Measurements from ENCODE around the gene GNAO1.
A peak's percentile ranks its signal among the peaks of the same experiment; 100 is the strongest.

GNAO1 gene

GRCh38 chr16:56191156-56191815, at the start of gene GNAO1:
TSS of gene GNAO1 (plus strand) at chr16:56191489. CDS start at chr16:56192236, 747 bp downstream.
- Mint-ChIP-seq H3K9me3 (no peaks in the 10 kb centered on the region), H3K4me3 (peak within 1 kb of the TSS; percentile 90), H3K36me3 (no peaks in the 10 kb centered on the region), H3K27ac (peak within 1 kb of the TSS; percentile 45), H3K27me3 (peaks cover 14% of the 10 kb centered on the region), H3K4me1 (peaks cover 17% of the 10 kb centered on the region)
- DNase-seq (ENCODE audit: low spot score in 2 of 2) (peak; percentile 51 to 53), ATAC-seq (ENCODE audit: low read depth) (peak; percentile 84)

DNA sequence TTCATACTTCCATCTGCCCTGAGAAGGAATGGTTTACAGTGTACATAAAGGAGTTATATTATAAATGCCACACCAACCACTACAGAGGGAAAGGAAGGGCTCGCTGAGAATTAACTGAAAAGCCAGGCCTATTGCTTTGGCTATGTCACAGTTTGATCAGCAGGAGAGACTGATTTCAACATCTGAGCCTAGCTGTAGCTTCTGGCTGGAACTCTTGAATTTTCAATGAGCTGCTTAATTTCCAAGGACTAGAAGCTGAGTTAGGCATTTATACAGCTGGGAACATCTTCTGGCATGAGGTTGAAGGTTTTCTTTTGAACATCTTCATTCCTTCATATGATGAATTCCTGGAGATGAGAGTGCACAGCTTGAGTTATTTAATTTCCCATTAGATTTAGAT, 47.6 kb upstream of the GNAO1 start:
- Mint-ChIP-seq H3K36me3 (no peaks in the 10 kb centered on the region), H3K27ac (no peak overlapping the region), H3K27me3 (peaks cover 14% of the 10 kb centered on the region), H3K4me1 (peaks cover 2% of the 10 kb centered on the region), H3K4me3 (no peak overlapping the region), H3K9me3 (no peaks in the 10 kb centered on the region)
- DNase-seq (ENCODE audit: low spot score in 2 of 2) (no peak), ATAC-seq (ENCODE audit: low read depth) (no peak)

- Mint-ChIP-seq H3K4me1 (peaks cover 2% of the 10 kb centered on the region), H3K36me3 (no peaks in the 10 kb centered on the region), H3K27me3 (peaks cover 12% of the 10 kb centered on the region), H3K9me3 (no peaks in the 10 kb centered on the region), H3K27ac (no peak overlapping the region), H3K4me3 (no peak overlapping the region)
- no peak for DNase-seq (ENCODE audit: low spot score in 2 of 2)
- no peak for ATAC-seq (ENCODE audit: low read depth)
Measured at GRCh38 chr16:56145369-56145768, 45.9 kb upstream of the GNAO1 start.

DNA sequence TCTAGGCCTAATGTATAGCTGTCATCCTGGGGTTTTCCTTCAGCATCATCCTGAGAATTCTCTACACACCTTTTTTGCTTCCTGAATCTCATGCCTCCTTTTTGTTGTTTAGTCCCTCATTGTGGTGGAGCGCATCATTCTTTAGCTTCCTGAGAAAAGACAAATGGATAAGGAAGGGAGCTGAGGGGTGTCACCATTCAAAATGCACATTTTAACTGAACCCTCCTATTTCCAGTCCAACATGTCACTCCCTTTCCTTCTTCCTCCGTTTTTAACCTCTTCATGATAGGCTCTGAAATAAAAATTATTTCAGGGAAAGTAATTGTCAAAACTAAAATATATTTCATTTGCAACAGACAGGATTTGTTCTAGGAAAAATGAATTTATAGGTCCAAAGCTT, 39.7 kb upstream of the GNAO1 start:
- no peak overlapping the region for H3K27ac Mint-ChIP-seq
- peaks cover 1% of the 10 kb centered on the region for H3K9me3 Mint-ChIP-seq
- H3K4me3 Mint-ChIP-seq, result no peak overlapping the region
- no peaks in the 10 kb centered on the region for H3K4me1 Mint-ChIP-seq
- peaks cover 1% of the 10 kb centered on the region for H3K36me3 Mint-ChIP-seq
- H3K27me3 Mint-ChIP-seq, result peaks cover 16% of the 10 kb centered on the region
- ATAC-seq (ENCODE audit: low read depth), result no peak
- DNase-seq (ENCODE audit: low spot score in 2 of 2), result no peak

DNA sequence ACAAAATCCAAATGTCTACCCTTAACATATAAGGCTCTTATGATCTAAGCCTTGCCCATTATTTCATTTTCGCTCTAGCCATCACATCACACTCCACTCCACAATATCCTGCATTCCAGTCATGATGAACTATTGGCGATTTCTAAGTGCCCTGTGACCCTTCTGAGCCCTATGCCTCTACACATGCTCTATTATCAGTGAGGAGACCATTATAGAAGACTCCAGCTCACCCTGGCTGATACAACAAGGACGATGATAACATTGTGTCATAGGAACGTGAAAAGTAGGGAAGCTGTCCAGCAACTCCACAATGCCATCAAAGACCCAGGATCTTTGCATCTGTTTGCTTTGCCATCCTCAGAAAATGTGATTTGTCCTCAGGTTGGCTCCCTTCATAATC, 29.6 kb upstream of the GNAO1 start:
- Mint-ChIP-seq H3K4me3 (no peak overlapping the region), H3K27me3 (peaks cover 2% of the 10 kb centered on the region)
- no peak for ATAC-seq (ENCODE audit: low read depth)

GRCh38 chr16:56163089-56163488, 28.2 kb upstream of the GNAO1 start:
- DNase-seq (ENCODE audit: low spot score in 2 of 2), result no peak
- Mint-ChIP-seq H3K27me3 (peaks cover 3% of the 10 kb centered on the region), H3K4me1 (no peaks in the 10 kb centered on the region), H3K4me3 (no peak overlapping the region), H3K9me3 (no peaks in the 10 kb centered on the region), H3K27ac (no peak overlapping the region), H3K36me3 (no peaks in the 10 kb centered on the region)
- ATAC-seq (ENCODE audit: low read depth), result no peak

More for the DNA sequence above, 29.6 kb upstream of the GNAO1 start:
- Mint-ChIP-seq H3K4me1 (no peaks in the 10 kb centered on the region), H3K27ac (no peak overlapping the region), H3K36me3 (no peaks in the 10 kb centered on the region), H3K9me3 (no peaks in the 10 kb centered on the region)
- no peak for DNase-seq (ENCODE audit: low spot score in 2 of 2)

DNA sequence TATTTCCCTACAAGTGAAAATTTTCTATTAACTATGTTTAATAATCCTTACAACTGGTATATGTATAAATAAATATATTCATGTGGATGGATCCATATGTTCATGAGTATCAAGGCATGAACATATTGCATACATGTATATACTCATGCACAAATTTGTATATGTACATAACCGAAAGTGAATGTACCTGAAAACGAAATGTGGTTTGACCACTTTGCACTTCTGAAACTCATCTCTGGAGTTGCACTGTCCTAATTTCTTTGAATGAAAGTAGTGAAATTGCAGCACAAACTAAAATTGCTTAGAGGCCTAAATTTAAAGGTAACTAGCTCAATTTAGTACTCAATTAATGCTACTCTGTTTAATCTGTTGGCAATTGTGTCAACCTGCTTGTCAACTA, 27.4 kb upstream of the GNAO1 start:
- Mint-ChIP-seq H3K9me3 (no peaks in the 10 kb centered on the region), H3K36me3 (no peaks in the 10 kb centered on the region), H3K4me3 (no peak overlapping the region), H3K27me3 (peaks cover 6% of the 10 kb centered on the region), H3K27ac (no peak overlapping the region), H3K4me1 (no peaks in the 10 kb centered on the region)
- ATAC-seq (ENCODE audit: low read depth) (no peak), DNase-seq (ENCODE audit: low spot score in 2 of 2) (no peak)

DNA sequence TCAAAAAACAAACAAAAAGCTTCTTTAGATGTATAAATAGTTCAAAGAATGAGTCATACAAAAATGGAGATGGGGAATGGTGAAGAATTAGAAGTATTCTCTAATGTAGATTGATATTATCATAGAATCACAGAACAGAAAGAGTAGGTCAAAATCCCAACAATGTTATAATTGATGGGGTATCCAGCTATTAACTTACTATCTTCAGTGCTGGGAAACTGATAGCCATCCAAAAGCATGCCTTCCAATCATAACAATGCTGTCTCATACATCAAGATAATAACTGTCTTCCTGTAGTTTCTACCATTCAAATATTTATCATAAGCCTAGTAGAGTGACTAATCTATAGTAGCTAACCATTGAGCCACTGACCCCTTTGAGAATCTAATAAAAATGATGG, 26.7 kb upstream of the GNAO1 start:
- Mint-ChIP-seq H3K4me3 (no peak overlapping the region), H3K27me3 (peaks cover 6% of the 10 kb centered on the region), H3K4me1 (no peaks in the 10 kb centered on the region), H3K27ac (no peak overlapping the region), H3K9me3 (no peaks in the 10 kb centered on the region), H3K36me3 (no peaks in the 10 kb centered on the region)
- ATAC-seq (ENCODE audit: low read depth) (no peak), DNase-seq (ENCODE audit: low spot score in 2 of 2) (no peak)

GRCh38 chr16:56174411-56174810, 16.9 kb upstream of the GNAO1 start:
- no peaks in the 10 kb centered on the region for H3K4me1 Mint-ChIP-seq
- ATAC-seq (ENCODE audit: low read depth) (no peak), DNase-seq (ENCODE audit: low spot score in 2 of 2) (no peak)
- no peak overlapping the region for H3K27ac Mint-ChIP-seq
- H3K9me3 Mint-ChIP-seq, result peaks cover 19% of the 10 kb centered on the region
- H3K27me3 Mint-ChIP-seq, result peaks cover 2% of the 10 kb centered on the region
- H3K36me3 Mint-ChIP-seq, result peaks cover 3% of the 10 kb centered on the region
- H3K4me3 Mint-ChIP-seq, result no peak overlapping the region

DNA sequence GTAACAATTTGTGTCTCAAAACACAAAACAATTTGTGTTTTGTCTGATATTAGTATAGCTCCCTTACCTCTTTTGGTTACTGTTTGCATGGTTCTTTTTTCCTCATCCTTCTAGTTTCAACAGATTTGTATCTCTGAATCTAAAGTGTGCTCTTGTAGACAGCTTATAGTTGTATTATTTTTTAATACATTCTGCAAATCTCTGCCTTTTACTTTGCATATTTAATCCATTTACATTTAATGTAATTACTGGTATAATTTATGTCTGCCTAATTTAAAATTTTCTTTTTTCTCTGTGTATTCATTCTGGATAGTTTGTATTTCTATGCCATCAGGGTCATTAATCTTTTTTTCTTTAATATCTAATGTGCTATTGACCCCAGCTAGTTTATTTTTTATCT, 9.9 kb upstream of the GNAO1 start:
- Mint-ChIP-seq H3K27ac (no peak overlapping the region), H3K4me1 (peaks cover 2% of the 10 kb centered on the region), H3K36me3 (no peaks in the 10 kb centered on the region), H3K27me3 (peaks cover 4% of the 10 kb centered on the region), H3K4me3 (no peak overlapping the region), H3K9me3 (peaks cover 5% of the 10 kb centered on the region)
- ATAC-seq (ENCODE audit: low read depth) (no peak), DNase-seq (ENCODE audit: low spot score in 2 of 2) (no peak)

- Mint-ChIP-seq H3K4me1 (peaks cover 2% of the 10 kb centered on the region), H3K27me3 (peaks cover 4% of the 10 kb centered on the region), H3K27ac (no peak overlapping the region), H3K36me3 (no peaks in the 10 kb centered on the region), H3K4me3 (no peak overlapping the region), H3K9me3 (peaks cover 5% of the 10 kb centered on the region)
- DNase-seq (ENCODE audit: low spot score in 2 of 2), result no peak
- no peak for ATAC-seq (ENCODE audit: low read depth)
Measured at GRCh38 chr16:56183266-56183665, 8.0 kb upstream of the GNAO1 start.

- Mint-ChIP-seq H3K27me3 (peaks cover 14% of the 10 kb centered on the region), H3K27ac (no peak overlapping the region), H3K4me3 (peak overlapping the region; percentile 76)
Measured at GRCh38 chr16:56190048-56190676, 1.1 kb upstream of the GNAO1 start.

GRCh38 chr16:56190677-56191155, 573 bp upstream of the GNAO1 start:
- Mint-ChIP-seq H3K4me3 (peak overlapping the region; percentile 76), H3K9me3 (no peaks in the 10 kb centered on the region), H3K36me3 (no peaks in the 10 kb centered on the region), H3K4me1 (peaks cover 17% of the 10 kb centered on the region), H3K27me3 (peaks cover 14% of the 10 kb centered on the region), H3K27ac (no peak overlapping the region)
- DNase-seq (ENCODE audit: low spot score in 2 of 2), result peak; percentile 31 to 47
- peak; percentile 1 for ATAC-seq (ENCODE audit: low read depth)

More at GRCh38 chr16:56190048-56190676, 1.1 kb upstream of the GNAO1 start:
- Mint-ChIP-seq H3K36me3 (no peaks in the 10 kb centered on the region), H3K9me3 (no peaks in the 10 kb centered on the region), H3K4me1 (peaks cover 17% of the 10 kb centered on the region)
- ATAC-seq (ENCODE audit: low read depth), result no peak
- DNase-seq (ENCODE audit: low spot score in 2 of 2), result no peak

GRCh38 chr16:56191835-56192634, 746 bp downstream of the GNAO1 start:
- DNase-seq (ENCODE audit: low spot score in 2 of 2), result no peak

More at GRCh38 chr16:56191835-56192634, 746 bp downstream of the GNAO1 start:
- Mint-ChIP-seq H3K36me3 (no peaks in the 10 kb centered on the region), H3K4me3 (peak overlapping the region; percentile 90), H3K9me3 (no peaks in the 10 kb centered on the region), H3K27me3 (peaks cover 14% of the 10 kb centered on the region), H3K27ac (no peak overlapping the region), H3K4me1 (peaks cover 17% of the 10 kb centered on the region)
- ATAC-seq (ENCODE audit: low read depth), result no peak
